CD4-positive, alpha-beta T cell treated with Interleukin-17A for 4 hours (primary cell): ENCODE data around the gene THRB.
"Not testable (repeated sequence)": the region's sequence is repeated elsewhere in the genome, so short reads cannot be mapped to it uniquely, and the experiment has no call there.

Experiments
- DNase-seq: peaks from one replicate; pipeline ENCODE4 v3.0.0-alpha.2; 2020; ENCODE audit warnings: mixed read lengths

THRB gene

DNA sequence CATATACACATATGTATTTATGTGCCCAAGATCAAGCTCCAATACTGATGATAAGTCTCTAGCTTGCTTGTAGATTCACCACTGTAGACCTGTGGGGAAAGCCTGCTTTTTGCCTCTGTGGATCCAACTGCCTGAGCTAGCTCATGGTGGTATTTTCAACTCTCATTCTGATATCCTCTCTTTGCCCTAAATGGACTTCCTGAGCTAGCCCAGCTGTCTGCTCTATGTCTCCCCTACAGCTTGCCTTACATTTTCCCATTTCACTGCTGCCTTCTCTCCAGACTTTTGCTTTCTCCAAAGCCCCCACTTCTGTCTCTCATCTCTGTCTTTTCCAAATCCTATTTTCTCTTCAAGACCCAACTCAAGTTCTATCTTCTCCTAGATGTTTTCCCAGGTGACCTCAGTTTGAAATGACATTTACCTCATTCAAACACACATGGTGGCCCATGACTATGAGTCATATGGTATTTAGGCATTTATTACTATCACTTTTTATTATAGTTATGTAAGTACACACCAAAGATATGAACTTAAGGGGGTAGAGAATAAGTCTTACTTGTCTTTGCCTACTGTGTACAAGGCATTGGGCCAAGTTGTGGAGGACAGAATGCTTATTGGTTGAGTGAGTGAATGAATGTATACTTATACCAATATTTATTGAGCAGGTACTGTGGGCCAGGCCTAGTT lies 357.9 kb downstream of the THRB start:
- DNase-seq: no peak

DNA sequence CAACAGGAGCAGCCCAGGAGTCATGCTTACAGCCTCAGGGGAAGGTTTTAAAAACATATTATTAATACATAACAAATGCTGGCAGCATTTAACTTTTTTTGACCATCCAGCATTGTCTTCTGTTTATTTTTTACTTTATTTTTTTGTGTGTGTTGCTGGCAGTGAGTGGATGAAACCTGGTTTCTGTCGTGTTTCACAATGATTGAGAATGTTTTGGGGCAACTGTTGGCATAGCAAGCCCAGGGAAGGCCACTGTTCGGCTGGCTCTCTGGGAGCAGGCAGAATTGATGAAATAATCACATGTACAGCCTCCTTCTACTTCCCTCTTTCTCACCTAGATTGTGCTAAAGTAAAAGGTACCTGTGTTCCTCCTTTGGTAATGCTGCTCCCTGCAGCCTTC lies 359.4 kb downstream of the THRB start:
- DNase-seq: no peak

DNA sequence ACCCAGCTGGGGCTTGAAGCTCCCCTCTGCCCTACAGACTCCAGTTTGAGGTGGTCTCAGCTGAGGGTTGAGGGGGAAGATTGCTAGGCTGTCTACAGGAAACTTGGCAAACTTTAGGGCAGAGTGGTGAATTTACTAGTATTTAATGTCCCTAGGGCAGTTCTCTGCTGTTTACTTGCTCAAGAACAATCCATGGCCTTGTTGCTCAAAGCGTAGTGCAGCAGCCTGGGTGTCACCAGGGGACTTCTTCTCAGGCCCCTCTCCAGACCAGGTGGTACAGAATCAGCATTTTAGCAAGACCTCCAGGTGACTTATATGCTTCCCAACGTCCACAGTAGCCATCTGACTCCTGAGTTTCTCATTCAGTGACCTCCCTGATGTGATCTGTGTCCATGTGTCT lies 360.7 kb downstream of the THRB start:
- no peak for DNase-seq

DNA sequence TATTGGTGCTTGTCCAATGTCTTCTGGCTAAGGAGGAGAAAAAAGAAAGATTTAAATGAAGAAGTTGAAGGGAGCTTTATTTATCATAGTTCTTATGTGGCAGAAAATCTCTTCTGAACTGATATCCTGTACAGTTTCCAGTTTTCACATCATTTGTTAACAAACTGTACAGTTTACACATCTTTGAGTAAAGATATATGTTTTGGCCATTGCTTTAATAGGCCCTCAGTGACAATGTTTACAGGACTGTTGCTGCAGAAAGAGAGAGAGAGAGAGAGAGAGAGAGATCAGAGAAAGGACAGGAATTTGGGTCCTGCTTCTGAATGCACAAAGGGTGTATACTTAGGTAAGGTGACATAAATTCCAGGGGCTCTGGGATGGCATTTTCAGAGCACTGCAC lies 361.2 kb downstream of the THRB start:
- DNase-seq: no peak

DNA sequence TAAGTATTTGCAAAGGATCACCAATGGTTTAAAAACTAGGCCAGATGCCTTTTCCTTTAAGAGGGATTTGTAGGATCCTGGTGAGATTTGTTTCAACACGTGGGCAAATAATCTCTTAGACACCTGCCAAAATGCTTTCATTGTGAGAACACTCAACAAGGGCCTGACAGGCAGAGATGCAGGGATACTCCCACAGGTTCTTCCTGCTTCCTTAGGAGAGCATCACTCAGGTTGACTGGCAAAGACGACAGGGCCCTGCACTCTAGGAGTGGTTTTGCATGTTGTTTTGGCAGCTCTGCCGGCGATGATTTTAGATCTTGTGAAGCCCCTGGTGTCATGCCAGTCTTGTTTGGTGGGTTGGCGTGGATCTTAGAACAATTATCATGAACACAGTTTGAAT lies 365.1 kb downstream of the THRB start:
- DNase-seq: no peak

DNA sequence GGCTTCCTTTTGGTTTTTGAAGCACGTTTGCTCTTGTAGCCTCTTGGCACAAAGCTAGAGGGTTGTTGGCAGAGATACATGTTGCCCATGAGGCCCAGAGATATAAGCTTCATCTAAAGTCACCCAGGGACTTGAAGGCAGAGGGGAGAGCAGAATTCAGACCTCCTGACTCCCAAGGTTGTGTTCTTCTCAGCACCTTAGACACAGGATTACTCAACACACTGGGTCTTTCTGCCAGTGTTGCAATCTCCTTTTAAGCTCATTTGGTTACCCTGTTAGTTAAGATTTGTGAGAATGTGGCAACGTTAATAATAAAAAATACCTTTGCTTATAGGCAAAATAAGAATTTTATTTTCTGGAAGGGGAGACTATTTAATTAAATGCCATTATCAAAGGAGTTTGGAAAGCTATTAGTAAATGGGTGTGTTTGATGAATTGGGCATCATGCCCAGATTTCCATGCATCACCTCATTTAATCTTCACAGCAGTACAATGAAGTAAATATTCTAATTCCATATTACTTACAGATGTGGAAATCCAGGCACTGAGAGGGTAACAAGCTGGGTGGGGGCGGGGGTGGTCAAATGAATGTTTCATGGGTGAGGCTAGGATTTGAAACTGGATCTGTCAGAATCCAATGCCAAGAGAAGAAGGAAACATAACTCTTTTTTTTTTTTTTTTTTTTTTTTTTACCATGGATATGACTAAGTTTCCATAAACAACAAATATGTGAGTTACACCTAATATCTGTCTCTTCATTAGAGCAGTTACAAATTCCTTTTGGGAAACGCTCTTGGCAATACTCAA lies 366.2 kb downstream of the THRB start:
- no peak for DNase-seq

DNA sequence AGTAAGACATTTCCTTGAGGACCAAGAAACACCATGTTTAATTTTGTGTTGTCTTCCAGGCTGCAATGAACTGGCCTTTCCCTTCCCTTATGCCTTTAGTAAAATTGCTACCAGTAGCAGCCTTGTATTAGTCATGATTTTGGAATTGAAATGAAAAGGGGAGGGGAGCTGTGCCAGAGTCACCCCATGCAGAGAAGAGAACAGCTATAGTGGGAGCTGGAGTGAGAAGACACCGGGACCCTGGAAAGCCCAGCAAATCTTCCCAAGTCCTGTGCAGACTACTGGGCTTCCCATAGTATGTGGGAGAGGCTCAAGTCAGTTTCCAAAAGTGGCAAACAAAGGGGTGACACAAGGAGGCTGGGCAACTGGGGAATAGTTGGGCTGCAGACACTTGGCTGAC lies 371.1 kb downstream of the THRB start:
- DNase-seq: no peak

DNA sequence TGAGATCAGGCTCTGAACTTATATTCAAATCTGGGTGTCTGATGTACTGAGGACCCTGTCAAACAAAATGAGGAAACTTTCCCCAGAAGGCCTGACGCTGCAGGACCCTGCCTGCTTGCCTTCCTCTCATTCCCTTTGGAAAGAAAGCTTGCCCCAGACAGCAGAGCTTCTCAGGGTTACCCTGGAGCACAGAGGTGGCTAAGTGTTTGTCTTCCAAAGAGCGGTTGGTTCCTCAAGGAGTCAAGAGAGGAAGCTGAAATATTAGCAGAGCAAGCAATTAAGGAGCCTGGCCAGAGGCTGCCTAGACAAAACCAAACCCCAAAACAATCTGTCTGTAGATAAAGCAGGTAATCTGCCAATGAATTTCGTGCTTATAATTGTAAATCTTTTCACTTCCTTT lies 374.2 kb downstream of the THRB start:
- DNase-seq: no peak

DNA sequence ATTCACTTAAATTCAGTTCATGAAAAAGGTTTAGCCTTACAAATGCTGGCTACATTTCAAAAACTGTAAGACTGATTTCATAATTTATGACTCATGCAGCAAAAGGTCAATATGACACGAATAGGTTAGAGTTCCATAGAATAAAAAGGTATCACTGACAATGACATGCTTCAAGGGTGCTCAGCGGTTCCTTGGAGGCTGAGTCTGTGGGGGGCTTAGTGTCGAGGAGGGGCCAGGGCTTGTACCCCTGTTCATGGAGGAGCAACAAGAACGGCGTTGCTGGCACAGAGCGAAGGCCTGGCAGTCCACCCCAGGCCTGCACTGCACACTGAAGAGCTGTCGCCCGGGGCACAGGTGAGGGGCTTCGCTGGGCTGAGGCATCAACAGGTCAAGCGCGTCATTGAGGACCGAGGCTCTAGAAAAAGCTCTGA lies 375.3 kb downstream of the THRB start:
- no peak for DNase-seq

DNA sequence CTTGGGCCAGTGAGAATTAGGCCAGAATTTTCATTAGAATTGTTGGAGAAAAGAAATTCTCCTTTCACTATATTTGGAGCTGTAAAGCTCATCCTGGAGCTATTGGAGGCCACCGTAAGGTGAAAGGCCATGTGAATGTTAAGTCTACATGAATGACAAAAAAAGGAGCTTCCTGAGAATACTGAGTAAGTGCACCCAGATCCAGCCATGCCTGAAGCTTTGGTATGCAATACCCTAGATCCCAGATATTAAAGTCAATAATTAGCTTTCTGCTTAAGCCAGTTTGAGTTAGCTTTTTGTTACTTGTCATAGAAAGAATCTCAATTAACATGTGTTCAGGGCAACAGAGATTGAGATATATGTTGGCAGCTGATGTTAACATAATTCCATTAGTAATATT lies 377.1 kb downstream of the THRB start:
- DNase-seq: no peak

DNA sequence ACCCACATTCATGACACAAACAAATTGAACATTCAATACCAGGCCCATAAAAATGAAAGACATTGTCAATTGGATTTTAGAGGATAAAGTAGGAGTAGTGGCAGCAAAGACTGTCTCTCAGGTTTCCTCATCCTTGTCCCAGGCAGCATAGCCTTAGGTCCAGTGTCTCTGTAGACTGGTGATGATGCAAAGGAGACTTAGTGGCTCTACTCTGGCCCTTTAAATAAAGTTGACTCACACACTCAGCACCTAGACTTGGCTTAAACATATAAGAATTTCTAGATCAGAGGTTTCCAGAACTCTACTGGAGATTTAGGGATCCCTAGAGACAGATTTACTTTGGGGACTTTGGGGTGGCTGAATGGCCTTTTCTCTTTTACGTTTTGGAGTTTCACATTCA lies 382.9 kb downstream of the THRB start:
- DNase-seq: no peak

DNA sequence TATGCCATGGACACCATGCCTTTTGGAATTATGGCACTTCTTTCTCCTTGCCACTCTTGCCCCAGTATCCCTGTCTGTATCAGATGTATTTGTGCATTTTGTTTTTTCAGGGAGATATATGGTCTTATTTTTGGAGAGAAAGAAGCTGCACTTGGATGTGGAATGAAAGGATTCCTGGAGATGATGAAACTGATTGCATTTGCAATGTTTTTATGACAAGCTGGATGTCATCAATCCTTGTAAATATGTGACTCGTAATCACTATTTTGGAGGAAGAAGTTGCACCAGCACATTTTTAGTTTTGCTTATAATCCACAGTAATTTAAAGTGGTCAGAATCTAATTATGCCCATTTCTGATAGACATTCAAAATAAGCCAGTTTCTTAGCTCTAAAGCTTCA lies 384.6 kb downstream of the THRB start:
- DNase-seq: no peak

DNA sequence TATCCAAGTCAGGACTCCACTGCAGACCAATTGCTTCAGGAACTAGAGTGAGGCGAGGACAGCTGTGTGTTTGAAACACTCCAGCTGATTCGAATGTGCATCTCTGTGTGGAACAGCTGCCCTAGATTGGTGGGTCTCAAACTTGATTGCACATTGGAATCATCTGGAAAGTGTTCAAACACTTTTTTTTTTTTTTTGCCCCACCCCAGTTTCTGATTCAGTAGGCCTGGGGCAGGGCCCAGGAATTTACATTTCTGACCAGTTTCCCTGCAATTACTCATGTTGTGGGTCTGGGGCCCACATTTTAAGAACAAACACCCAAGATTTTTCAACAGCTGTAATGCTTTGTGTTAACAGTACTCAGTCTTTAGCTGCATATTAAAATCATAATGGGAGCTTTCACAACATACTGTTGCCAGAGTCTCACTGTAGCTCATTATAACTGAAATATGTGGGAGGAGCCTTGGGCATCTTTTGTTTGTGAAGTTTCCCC lies 392.9 kb downstream of the THRB start:
- no peak for DNase-seq

DNA sequence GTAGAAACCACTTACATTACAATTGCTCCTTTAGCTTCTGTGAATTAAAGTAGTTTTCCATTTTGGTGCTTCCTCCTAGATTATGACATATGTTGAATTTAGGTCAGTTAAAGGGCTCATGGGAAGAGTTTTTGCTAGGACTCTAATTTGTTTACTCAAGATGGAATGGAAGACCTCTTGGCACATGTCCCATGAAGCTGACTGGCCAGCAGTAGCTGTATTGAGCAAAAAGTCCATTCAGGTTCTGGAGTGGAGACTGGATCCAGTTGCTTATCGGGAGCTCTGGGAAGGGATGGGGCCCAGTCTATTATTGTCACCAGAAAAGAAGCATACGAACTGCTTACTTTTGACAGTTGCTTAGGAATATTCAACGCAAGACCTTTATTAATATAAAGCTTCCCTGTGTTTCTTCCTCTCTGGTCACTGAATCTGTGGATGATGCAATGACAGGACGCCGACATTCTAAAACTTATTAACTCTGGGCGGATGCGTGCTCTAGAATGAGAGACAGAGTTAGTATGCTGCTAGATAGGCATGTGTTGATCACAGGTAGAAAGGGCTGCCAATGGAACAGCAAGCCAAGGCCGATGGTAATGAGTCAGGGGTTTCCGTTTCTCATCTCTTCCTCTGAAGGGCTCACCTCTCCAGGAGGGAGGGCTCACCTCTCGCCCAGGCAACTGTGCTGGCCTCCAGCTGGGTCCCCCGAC lies 393.8 kb downstream of the THRB start:
- DNase-seq: no peak

DNA sequence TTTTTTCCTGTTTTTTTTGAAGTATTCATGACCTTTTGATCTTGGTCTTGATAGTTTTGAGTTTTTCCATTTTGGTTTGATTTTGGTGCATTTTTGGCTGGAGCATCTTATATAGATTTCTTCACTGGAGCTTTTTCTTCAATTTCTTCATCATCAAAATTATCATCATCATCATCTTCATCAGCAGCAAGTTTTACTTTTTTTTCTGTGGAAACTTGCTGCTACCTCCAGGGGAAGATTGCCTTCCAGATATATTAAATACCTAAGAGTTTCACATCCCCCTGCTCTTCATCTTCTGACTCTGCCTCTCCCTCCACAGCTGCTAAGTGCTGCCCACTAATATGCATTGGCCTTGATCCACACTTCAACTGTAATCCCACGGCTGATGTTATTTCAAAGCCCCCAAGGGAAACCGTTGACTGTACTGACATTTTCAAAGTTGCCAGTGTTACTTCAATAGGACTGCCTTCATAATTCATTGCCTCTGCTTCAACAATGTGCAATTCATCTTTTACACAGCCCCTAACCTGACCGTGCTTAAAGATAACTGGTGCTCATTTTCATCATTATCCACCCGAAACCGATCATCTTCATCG lies 397.9 kb downstream of the THRB start:
- DNase-seq: no peak

DNA sequence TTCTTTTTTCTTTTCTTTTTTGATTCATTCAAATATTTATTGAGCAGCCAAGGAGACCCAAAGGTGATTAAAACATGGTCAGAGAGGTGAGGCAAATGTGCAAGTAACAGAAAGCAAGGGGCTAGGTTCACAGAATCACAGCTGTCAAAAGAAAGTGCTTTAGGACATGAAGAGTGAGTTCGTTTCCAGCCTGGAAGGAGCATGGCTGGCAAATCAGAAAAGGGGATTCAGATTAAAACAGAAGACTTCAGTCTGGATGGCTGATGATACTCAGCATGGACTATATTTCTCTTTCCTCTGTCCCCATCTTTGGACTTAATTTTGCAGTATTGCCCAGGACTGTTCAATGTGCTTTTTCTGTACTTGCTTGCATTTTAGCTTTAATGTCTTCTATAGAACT lies 398.4 kb downstream of the THRB start:
- DNase-seq: no peak

DNA sequence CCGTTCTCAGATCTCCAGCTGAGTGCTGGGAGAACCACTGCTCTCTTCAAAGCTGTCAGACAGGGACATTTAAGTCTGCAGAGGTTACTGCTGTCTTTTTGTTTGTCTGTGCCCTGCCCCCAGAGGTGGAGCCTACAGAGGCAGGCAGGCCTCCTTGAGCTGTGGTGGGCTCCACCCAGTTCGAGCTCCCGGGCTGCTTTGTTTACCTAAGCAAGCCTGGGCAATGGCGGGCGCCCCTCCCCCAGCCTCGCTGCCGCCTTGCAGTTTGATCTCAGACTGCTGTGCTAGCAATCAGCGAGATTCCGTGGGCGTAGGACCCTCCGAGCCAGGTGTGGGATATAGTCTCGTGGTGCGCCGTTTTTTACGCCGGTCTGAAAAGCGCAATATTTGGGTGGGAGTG lies 399.8 kb downstream of the THRB start:
- not testable (repeated sequence) for DNase-seq

DNA sequence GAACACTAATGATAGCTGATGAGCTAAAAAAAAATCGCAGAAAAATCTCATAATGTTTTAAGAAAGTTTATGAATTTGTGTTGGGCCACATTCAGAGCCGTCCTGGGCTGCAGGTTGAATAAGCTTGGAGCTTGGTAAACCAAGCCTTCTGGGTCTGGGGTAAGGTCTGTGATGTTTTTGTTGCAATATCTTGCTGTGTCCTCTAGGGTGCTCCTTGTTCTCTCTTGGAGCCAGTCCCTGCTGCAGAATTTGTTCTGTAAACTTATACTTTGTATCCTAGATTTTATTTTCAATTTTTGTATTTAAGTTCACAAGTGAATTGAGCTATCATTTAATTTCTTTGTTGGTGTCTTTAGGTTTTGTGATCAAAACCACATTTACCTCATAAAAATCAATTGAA lies 405.9 kb downstream of the THRB start:
- DNase-seq: no peak

DNA sequence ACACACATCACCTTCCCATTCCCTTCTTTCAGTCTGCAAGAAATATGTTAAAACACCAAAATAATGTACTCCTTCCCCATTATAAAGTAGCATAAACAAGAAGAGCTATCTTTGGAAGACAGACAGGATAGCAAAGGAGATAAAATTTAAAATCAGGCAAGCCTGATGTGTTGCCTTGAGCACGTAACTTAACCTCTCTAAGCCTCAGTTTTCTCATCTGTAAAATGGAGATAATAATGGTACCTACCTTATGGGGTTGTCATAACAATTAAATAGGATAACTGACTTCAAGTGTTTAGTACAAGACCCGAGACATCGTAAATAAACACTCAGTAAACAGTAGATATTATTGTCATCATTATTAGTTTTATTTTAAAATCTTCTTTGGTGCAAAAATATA lies 407.2 kb downstream of the THRB start:
- no peak for DNase-seq

DNA sequence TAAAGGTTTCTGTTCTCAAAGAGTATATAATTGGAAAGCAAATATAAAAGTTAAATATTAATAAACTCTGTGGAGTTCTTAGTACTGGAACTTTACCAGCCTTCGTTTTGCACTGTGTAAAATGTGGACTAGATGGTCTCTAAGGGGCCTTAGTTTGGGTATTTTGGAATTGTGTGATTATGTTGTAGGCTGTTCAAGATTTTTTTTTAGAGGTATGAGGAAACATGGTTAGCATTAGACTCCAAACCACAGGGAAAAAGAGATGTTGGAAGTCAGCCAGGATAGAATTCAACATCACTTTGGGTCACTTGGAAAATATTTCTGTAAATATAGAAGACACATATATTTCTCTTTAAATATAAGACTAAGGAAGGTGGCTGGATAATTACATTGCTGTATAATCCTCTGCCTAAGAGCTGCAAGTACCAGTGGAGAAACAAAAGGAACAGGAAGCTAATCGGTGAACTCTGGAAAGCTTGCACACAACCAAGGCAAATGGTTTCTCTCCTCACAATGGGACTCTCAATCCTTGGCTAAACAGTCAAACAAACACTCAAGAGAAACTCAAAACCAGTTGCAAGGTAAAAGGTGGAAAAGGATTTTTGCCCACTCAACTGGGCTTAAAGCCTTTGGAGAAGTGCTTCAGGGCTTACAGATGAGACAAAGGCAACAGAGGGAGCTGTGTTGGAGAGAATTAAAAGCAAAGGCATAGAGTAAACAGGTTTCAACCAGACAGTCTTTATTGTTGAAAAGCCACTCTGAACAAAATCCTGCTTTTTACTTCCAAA lies 407.8 kb downstream of the THRB start:
- no peak for DNase-seq

DNA sequence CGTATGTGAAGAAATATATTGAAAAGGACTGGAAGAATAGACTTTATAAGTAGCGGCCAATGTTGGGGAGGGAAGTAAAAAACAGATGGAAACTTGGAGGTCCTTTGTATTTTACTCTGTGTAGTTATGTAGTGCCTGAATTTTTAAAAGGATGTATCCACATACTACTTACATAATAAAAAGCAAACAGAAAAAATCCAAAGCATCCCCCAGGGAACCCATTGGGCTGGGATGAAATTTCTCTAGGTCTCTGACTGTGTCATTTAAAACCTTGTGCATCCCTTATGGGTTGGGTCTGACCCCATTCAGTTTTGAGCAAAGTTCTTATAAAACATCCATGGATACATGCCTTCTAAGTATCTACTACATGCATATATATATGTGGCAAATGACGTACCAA lies 408.4 kb downstream of the THRB start:
- no peak for DNase-seq

DNA sequence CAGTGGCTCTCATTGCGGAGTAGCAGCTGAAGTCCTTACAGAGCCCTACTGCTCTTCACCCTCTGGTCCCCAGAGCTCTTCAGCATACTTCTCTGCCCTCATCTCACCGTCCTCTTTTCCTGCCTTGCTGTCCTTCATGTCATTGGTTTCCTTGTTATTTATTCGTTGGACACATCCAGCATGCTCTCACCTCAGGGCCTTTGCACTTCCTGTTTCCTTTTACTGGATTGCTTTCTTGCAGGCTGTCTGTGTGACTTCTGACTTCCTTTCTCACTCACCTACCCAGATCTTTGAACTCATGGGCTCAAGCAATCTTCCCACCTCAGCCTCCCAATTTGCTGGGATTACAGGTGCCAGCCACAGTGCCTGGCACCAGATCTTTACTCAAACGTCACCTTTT lies 422.5 kb downstream of the THRB start:
- no peak for DNase-seq

DNA sequence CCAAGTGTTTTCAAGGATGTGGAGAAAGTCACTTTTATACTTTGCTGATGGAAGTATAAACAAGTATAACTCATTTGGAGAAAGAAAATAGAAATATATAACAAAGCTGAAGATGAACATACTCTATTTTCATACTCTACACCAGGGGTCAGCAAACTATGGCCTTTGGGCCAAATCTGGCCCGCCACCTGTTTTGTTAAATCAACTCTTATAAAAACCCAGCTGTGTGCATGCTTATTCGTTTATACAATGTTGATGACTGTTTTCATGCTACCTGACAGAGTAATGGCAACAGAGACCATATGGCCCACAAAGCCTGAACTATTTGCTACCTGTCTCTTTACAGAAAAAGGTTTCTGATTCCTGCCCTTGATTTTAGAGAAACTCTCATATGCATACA lies 425.6 kb downstream of the THRB start:
- no peak for DNase-seq
